ENCODE results near the gene RNGTT. TPM values are rescaled to one million over a fixed set of nuclear protein-coding genes. Genes with fewer than 3 reads are reported as not detected.

The RNGTT gene
- total and polyA plus RNA-seq, 10 of the 15 experiments (the other 5 are each of a cell fraction or from before 2014, with no cell fraction given) = 7.7 to 30.4 (median 22.2) TPM

GRCh38 chr6:88848870-88849269, 114.5 kb downstream of the RNGTT start (continued):
- TF ChIP-seq ZBTB40 (IDR thresholded peaks at IDR 0.05; ENCODE audit: borderline replicate concordance) (no peak), SREBF2 (IDR thresholded peaks at IDR 0.05; ENCODE audit: low read length) (no peak), POLR2A (IDR thresholded peaks at IDR 0.05; ENCODE audit: low read depth, low read length) (no peak), SMAD5 (IDR thresholded peaks at IDR 0.05; ENCODE audit: low read depth) (no peak), GATAD2B (conservative IDR thresholded peaks at IDR 0.05; ENCODE audit: low read depth) (no peak)

- intact Hi-C loops (cut with micrococcal nuclease; ENCODE audit: unreplicated experiment) = no loop called here
- H3K9ac ChIP-seq (ENCODE audit: control insufficient read depth, insufficient read depth, low read length) = no peak overlapping the region
- SMC1A ChIA-PET (ENCODE audit: uncharacterized antibody, unreplicated experiment) = interaction anchor here (0.7 to 1.3 kb wide), 2 partner anchors 29 to 111 kb away, joined by 3 read pairs; no protein-coding TSS in a partner anchor
- H3K4me3 ChIP-seq = no peak overlapping the region
- RAD21 ChIA-PET (ENCODE audit: unreplicated experiment) = interaction anchor here (0.7 kb wide), 1 partner anchor 902 kb away, joined by 3 read pairs; no protein-coding TSS in a partner anchor
- CTCF ChIA-PET = interaction anchor here (1.9 kb wide), 1 partner anchor 28 kb away, joined by 7 read pairs; no protein-coding TSS in a partner anchor
- H3K79me2 ChIP-seq (ENCODE audit: control insufficient read depth, insufficient read depth, low read length) = no peaks in the 10 kb centered on the region
- no peak overlapping the region for H3K4me2 ChIP-seq (ENCODE audit: control insufficient read depth, insufficient read depth)
- POLR2A ChIA-PET = no interaction called here
- DNase-seq (ENCODE audit: low read depth, low spot score) = no peak
- H3K27ac ChIP-seq (ENCODE audit: control insufficient read depth, insufficient read depth) = no peak overlapping the region
- in situ Hi-C loops (cut with MboI) = no loop called here
- no peak for ATAC-seq
- no peaks in the 10 kb centered on the region for H4K20me1 ChIP-seq (ENCODE audit: control insufficient read depth, insufficient read depth)
- no peak overlapping the region for H2AFZ ChIP-seq (ENCODE audit: control insufficient read depth, low read depth, low read length)
- no peaks in the 10 kb centered on the region for H3K27me3 ChIP-seq (replicated peaks in 1 of 2; ENCODE audit: control insufficient read depth in 2 of 2, insufficient read depth in 2 of 2, low read length in 1 of 2)
- peaks cover 2 to 10% of the 10 kb centered on the region in 2 experiments for H3K36me3 ChIP-seq (ENCODE audit: control insufficient read depth in 2 of 2, insufficient read depth in 2 of 2, low read length in 1 of 2)
- FAIRE-seq = no peak
- H3K9me3 ChIP-seq (replicated peaks; ENCODE audit: control insufficient read depth, insufficient read depth, low read length) = no peaks in the 10 kb centered on the region; the same call in 1 of the 3 replicates
- H3K4me1 ChIP-seq (ENCODE audit: control insufficient read depth, insufficient read depth, low read length) = no peaks in the 10 kb centered on the region
- TF ChIP-seq EED (IDR thresholded peaks at IDR 0.05; ENCODE audit: low read depth) (no peak), ZZZ3 (IDR thresholded peaks at IDR 0.05; ENCODE audit: control insufficient read depth, insufficient read length, low read depth) (no peak), TCF7 (IDR thresholded peaks at IDR 0.05; ENCODE audit: borderline replicate concordance) (no peak), TARDBP (IDR thresholded peaks at IDR 0.05; ENCODE audit: borderline replicate concordance) (no peak), BACH1 (IDR thresholded peaks at IDR 0.05; ENCODE audit: borderline replicate concordance) (no peak), DPF2 (IDR thresholded peaks at IDR 0.05) (no peak), GABPA (IDR thresholded peaks at IDR 0.05; ENCODE audit: low read depth) (no peak), RELA (IDR thresholded peaks at IDR 0.05; ENCODE audit: borderline replicate concordance, partially characterized antibody) (no peak), FOS (IDR thresholded peaks at IDR 0.05; ENCODE audit: borderline replicate concordance, extremely low read depth, insufficient read length) (no peak), FOXM1 (IDR thresholded peaks at IDR 0.05; ENCODE audit: low read depth, low read length) (no peak), RELB (IDR thresholded peaks at IDR 0.05; ENCODE audit: low read depth) (no peak), POU2F2 (IDR thresholded peaks at IDR 0.05; ENCODE audit: borderline replicate concordance, low read depth, low read length) (no peak), SUZ12 (IDR thresholded peaks at IDR 0.05; ENCODE audit: unreplicated experiment) (no peak), NRF1 (conservative IDR thresholded peaks at IDR 0.05; ENCODE audit: low read depth, low read length) (no peak)
- no TSS peak for BruUV-seq (replicated peaks)
Observed at GRCh38 chr6:88843040-88843439, 120.4 kb downstream of the RNGTT start.
